Vagina (tissue), 2 donors: ENCODE measurements around the gene MYL12A.

ENCODE experiments used
- CTCF ChIP-seq, 3 experiments: fragments of 450-650 bp in 2 of 3; fragments of 200-600 bp in 1 of 3; sonication (generic) in 1 of 3; IDR thresholded peaks; one replicate each; pipeline ENCODE4 v1.5.1; 2017 to 2019; ENCODE audit warnings: antibody characterized with exemption in 3 of 3, mild to moderate bottlenecking in 2 of 3, moderate library complexity in 2 of 3
- POLR2A ChIP-seq, 2 donors: fragments of 450-650 bp; IDR thresholded peaks; one replicate each; pipeline ENCODE4 v1.6.1; 2017; ENCODE audit warnings: antibody characterized with exemption in 2 of 2, mild to moderate bottlenecking in 2 of 2, moderate library complexity in 2 of 2
- POLR2AphosphoS5 ChIP-seq, 2 donors: sonication (generic); formaldehyde crosslinking; IDR thresholded peaks; one replicate each; pipeline ENCODE4 v1.9.0; 2017; ENCODE audit warnings: antibody characterized with exemption in 2 of 2, mild to moderate bottlenecking in 2 of 2, low read depth in 1 of 2; ENCODE audit not compliant: insufficient read depth in 1 of 2

- no peak for TF ChIP-seq CTCF (IDR thresholded peaks at IDR 0.05)
- no peak for TF ChIP-seq POLR2A (IDR thresholded peaks at IDR 0.05)
- TF ChIP-seq POLR2AphosphoS5 (IDR thresholded peaks at IDR 0.05; ENCODE audit: insufficient read depth in 1 of 2, low read depth in 1 of 2): no peak
Measured at GRCh38 chr18:3233433-3234168, 14.0 kb upstream of the MYL12A start.
